HepG2 (cell line): ENCODE results near the gene TSSK3. TPM values are rescaled to one million over a fixed set of nuclear protein-coding genes. Genes with fewer than 3 reads are reported as not detected.

Experiments
- ARNT ChIP-seq: fragments of 450-650 bp; IDR thresholded peaks from 2 replicates; pipeline ENCODE4 v1.6.1; 2017
- ATF5 ChIP-seq: sonication (generic); formaldehyde crosslinking; IDR thresholded peaks from 2 replicates; pipeline ENCODE4 v1.4.0; 2020; ENCODE audit warnings: mild to moderate bottlenecking, low read depth, missing genetic modification reagents
- BCLAF1 ChIP-seq: fragments of 450-650 bp; IDR thresholded peaks from 2 replicates; pipeline ENCODE4 v1.6.1; 2017; ENCODE audit warnings: mild to moderate bottlenecking
- ELK4 ChIP-seq: sonication (generic); formaldehyde crosslinking; IDR thresholded peaks from 2 replicates; pipeline ENCODE4 v1.9.0; 2021; ENCODE audit warnings: missing genetic modification reagents, borderline replicate concordance
- FIP1L1 ChIP-seq: fragments of 200-400 bp; formaldehyde crosslinking; IDR thresholded peaks from 2 replicates; pipeline ENCODE4 v1.6.1; 2018; ENCODE audit warnings: low read depth, mild to moderate bottlenecking, low read length, moderate library complexity, borderline replicate concordance; ENCODE audit not compliant: insufficient read depth
- GMEB1 ChIP-seq: sonication (generic); formaldehyde crosslinking; IDR thresholded peaks from 2 replicates; pipeline ENCODE4 v1.5.1; 2020; ENCODE audit warnings: missing genetic modification reagents, mild to moderate bottlenecking, borderline replicate concordance
- KDM4B ChIP-seq: sonication (generic); formaldehyde crosslinking; IDR thresholded peaks from 2 replicates; pipeline ENCODE4 v1.4.0; 2020; ENCODE audit warnings: missing genetic modification reagents
- MIER3 ChIP-seq: IDR thresholded peaks from 2 replicates; pipeline ENCODE4 v1.6.1; 2016; ENCODE audit warnings: missing compliant biosample characterization, borderline replicate concordance
- SAFB2 ChIP-seq: sonication (generic); formaldehyde crosslinking; IDR thresholded peaks from 2 replicates; pipeline ENCODE4 v1.5.1; 2020; ENCODE audit warnings: missing genetic modification reagents, low read depth, mild to moderate bottlenecking, borderline replicate concordance
- TEAD2 ChIP-seq: sonication (generic); formaldehyde crosslinking; IDR thresholded peaks from 2 replicates; pipeline ENCODE4 v1.9.0; 2021; ENCODE audit warnings: missing genetic modification reagents
- TOPORS ChIP-seq: sonication (generic); formaldehyde crosslinking; IDR thresholded peaks from 2 replicates; pipeline ENCODE4 v1.8.0; 2023; ENCODE audit warnings: mild to moderate bottlenecking, missing genetic modification reagents
- ZNF609 ChIP-seq: sonication (generic); formaldehyde crosslinking; IDR thresholded peaks from 2 replicates; pipeline ENCODE4 v1.4.0; 2020; ENCODE audit warnings: mild to moderate bottlenecking, missing genetic modification reagents, borderline replicate concordance
- ZNF724P ChIP-seq: sonication (generic); formaldehyde crosslinking; IDR thresholded peaks from 2 replicates; pipeline ENCODE4 v1.8.0; 2022; ENCODE audit warnings: missing genetic modification reagents, borderline replicate concordance
- ZNF766 ChIP-seq: sonication (generic); formaldehyde crosslinking; IDR thresholded peaks from 2 replicates; pipeline ENCODE4 v1.5.0; 2020; ENCODE audit warnings: missing genetic modification reagents, borderline replicate concordance
- ZNF770 ChIP-seq: sonication (generic); formaldehyde crosslinking; IDR thresholded peaks from 2 replicates; pipeline ENCODE4 v1.5.0; 2020; ENCODE audit warnings: mild to moderate bottlenecking, missing genetic modification reagents
- polyA plus RNA-seq, 8 experiments: library from polyadenylated mRNA; depleted of rRNA in 3 of 8; stranded (reverse) in 7 of 8; unstranded in 1 of 8; fragments of >200 nt; fragmentation: Illumina TruSeq in 4 of 8; extraction: Trizol in 4 of 8; gene quantifications; 2 replicates each; pipeline versions ENCODE4 v1.2.1 to v1.2.3, GENCODE V29; 2011 to 2016; ENCODE audit warnings: low read depth in 4 of 8, missing spikeins in 1 of 8, mixed read lengths in 1 of 8; ENCODE audit not compliant: insufficient read depth in 1 of 8
- total RNA-seq, 5 experiments: library from RNA; depleted of rRNA; stranded (reverse); fragments of >200 nt; fragmentation: Illumina TruSeq; extraction: Trizol; gene quantifications; 2 replicates each; pipeline ENCODE4 v1.2.3, GENCODE V29; 2016; ENCODE audit warnings: low read depth in 1 of 5

The TSSK3 gene
- total and polyA plus RNA-seq, 2 of the 13 experiments (the other 11 are each of a cell fraction or from before 2014, with no cell fraction given), result 1.0 to 1.1 TPM

- TF ChIP-seq ZNF609 (CRISPR knock-in tag), result peak; percentile 63; the same call in 1 of the 2 replicates
- no peak for TF ChIP-seq ZNF766
- TF ChIP-seq FIP1L1, result no peak
- TF ChIP-seq TOPORS (CRISPR knock-in tag), result 0 out of 2 replicates have a peak, but pooled peaks have one; percentile 20
- TF ChIP-seq TEAD2, result no peak
- TF ChIP-seq SAFB2, result no peak; the same call in 1 of the 2 replicates
- TF ChIP-seq GMEB1 (CRISPR knock-in tag), result peak; percentile 38; the same call in 1 of the 2 replicates
- no peak for TF ChIP-seq KDM4B (CRISPR knock-in tag)
- TF ChIP-seq ATF5 (CRISPR knock-in tag), result no peak
- peak; percentile 72; the same call in 1 of the 2 replicates for TF ChIP-seq MIER3
- TF ChIP-seq ELK4, result no peak
- no peak for TF ChIP-seq ARNT
- no peak for TF ChIP-seq ZNF770 (CRISPR knock-in tag)
- TF ChIP-seq ZNF724P (CRISPR knock-in tag), result no peak
- no peak for TF ChIP-seq BCLAF1
Measured at GRCh38 chr1:32321712-32322291, 40.5 kb upstream of the TSSK3 start (continued).
